GM18517 (cell line): ENCODE results near the gene NCK2.

Experiments used
- ATAC-seq: cut with Tn5 transposase; IDR thresholded peaks from one replicate; pipeline ENCODE4 v1.9.1; 2021; ENCODE audit warnings: mild to moderate bottlenecking, moderate library complexity; ENCODE audit not compliant: unreplicated experiment

NCK2 gene

DNA sequence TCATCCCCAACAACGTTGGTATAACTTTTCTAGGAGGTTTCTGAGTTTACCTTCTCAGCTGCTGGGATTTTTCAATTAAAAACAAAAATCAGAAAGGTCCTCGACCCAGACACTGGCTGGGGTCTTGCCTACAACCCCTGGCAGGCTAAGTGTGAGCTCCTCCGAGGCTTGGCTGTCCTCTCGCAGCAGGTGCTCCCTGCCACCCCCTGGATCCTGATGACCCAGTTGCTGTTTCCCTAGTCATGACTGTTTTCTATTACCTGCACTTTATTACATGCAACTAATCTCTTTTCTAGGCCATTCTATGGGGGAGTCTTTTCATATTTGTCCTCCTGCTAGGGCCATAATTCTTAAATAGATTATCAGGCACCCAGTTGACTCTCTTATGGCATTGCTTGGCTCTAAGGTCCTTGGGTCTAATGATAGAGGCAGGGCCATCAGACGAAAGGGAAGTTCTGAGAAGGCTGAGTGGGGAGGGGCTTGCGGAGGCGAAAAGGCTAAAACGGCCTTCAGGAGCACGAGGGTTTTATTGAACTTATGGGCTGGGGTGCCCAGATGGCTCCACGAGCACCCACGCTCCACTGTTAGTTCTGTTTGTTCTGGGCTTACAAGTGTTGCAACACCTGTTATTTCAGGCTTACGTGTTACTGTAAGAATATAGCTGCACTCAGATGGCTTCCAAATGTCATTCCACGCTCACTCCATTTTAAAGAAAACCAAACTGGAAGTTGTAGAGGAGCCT, 166.0 kb downstream of the NCK2 start:
- no peak for ATAC-seq

DNA sequence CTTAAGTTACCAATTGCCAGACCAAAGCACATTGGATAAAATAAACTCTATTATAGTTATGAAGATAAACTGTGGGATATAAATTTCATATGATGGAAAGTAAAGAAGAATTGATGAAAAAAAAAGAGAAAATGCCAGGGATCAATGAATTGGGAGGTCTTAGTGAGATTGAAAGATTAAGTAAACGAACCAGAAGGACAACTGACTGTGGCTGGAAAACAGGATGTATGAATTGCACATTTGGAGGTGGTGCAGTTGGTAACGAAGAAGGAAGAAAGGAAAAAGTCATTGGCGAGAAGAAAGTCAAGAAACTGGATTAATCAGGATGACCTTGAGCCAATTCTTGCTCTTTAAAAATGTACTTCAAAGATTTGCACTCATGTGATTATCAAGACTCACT, 166.7 kb downstream of the NCK2 start:
- no peak for ATAC-seq

DNA sequence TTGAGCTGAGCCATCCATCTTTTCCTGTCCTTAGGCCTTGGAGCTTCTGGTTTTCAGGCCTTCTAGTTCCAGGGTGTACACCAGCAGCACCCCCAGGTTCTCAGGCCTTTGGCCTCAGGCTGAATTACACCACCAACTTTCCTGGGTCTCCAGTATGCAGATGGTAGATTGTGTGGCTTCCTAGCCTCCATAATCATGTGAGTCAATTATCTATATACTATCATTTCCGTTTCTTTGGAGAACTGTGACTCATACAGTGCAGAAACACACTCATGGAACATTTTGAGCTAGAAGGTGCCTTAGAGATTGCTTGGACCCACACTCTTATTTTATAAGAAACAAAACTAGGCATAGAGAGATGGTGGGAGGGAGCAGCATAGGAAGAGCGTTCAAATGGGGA, 167.4 kb downstream of the NCK2 start:
- ATAC-seq = no peak

DNA sequence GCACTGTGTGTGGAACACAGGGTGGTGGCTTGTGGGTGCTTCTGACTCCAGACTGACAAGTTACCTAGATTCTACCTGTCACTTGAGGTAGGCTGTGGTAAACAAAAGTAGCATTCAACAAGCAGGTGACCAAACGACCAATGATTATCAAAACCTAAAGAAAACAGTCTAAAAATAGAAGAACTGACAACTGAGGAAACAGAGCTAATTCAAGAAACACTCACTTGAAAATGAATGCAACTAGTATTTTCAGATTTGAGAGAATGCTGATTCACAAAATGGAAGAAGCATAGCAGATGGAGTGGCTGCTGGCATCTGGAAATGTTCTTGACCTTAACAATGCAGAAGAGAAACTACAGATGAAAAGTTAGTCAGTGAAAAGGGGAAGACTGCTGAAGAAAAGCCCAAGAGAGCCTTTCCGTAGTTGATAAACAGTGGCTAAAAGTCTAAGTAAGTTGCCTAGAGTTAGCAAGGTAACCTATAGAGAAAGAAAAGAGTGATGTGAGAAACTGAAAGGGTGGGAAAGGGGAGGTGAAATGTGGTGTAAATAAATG, 170.4 kb downstream of the NCK2 start:
- peak; percentile 86 for ATAC-seq

DNA sequence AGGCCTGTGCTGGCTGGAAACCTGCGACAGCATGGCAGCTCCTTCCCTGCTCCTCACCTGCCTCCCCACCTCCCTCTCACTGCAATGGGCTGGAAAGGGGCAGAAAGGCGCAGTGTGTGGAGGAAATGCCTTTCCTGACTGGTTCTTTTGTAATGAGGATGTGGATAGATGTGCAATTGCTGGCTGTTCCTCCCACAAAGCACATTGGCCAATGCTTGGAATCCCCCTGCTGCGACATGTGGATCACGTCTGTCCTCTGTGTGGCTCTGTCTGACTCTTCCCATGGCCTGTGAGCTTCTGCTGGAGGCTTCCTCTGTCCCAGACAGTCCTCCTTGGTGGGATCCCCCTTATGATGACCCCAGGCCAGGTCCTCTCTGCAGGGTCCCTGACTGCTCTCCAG, 172.5 kb downstream of the NCK2 start:
- no peak for ATAC-seq

DNA sequence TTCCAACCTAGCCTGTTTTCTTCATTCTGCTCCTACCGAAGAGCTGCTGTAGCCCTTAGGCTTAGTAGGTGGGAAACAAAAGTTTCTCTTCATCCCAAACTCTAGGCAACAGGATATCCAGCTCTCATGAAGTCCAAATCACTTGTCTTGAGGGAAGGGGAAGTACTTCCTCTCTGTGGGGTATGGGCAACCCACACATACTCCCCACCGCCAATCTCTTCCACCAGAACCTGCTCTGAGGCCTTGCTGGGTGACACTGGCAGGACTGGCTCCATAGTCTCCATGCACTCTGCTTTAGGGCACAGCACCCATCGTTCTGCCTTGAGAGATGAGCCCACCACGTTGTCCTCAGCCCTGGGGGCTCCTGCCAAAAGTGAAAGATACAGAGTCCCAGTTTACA, 173.0 kb downstream of the NCK2 start:
- ATAC-seq = no peak

DNA sequence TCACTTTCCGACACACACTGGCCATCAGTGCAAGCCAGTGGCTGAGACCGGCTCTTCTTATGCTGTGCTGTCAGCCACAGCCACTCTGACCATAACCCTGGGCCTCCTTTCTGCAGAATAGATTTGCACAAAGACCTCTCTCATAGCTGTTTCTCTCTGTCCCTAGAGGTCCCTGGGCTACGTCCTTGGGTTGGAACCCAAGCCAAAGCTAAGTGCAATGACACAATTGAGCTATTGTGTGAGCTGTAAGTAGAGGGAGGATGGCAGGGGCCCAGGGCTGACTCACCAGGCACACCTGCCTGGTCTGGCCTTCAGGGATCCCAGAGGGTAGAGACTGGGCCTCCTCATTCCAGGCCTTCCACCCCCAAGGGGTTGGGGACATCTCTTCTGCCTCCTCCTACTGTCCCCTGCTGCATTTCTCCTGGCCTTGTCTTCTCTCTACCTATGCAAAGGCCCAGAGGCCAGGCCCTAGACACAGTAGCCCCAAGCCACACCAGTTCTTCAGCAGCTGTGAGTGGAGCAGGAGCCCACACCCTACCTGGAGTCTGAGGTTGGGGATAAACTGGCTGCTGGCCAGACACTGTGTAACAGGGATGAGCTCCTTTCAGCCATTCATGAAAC, 174.6 kb downstream of the NCK2 start:
- ATAC-seq = no peak

DNA sequence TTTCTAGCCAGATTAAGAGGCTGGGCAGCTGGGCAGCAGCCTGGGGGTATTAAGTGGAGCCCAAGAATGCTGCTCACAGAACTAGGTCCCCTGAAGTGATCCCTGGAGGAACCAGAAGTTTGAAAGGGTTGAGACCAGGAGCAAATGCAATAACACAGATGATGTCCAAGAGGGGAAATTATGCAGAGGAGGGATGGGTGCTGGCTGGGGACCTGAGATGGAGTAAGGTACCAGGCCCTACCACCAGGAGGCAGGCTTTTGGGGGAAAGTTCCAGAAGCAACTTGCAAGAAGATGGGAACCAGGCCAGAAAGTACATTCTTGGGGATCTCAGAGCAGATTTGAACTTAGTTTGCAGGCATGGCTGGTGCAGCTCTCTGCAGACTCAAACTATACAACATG, 175.1 kb downstream of the NCK2 start:
- ATAC-seq = no peak

DNA sequence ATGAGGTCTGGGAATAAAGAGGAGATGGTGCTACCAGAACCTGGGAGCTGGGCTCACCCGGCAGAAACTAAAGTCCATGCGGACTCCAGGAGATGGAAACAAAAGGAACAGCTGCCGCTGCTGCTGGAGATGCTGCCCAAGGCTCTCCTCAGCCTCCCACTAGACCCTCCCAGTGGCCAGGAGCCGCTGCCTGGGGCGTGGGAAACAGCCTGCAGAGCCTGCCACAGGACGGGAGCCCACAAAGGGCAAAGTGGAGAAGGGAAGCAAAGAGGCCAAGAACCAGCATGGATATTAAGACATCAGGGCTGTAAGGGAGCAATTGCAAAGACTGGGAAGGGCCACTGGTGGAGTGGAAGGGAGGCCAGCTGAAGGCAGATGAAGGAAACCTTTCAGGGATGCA, 179.6 kb downstream of the NCK2 start:
- ATAC-seq = no peak

DNA sequence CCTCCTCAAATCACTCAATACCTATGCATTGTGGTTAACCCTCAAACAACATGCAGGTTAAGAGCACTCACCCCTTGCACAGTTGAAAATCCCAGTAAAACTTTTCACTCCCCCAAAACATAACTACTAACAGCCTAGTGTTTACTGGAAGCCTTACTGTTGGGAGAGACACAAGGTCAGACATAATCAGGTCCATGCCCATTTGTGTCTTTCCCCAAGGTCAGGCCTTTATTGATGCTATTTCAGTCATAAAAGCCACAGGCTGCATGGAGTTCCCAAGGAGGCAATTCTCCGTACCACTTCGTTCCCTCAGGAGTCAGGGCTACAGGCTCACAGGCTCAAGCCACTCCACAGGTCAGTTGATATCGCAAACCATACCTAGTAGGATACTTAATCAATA, 180.2 kb downstream of the NCK2 start:
- no peak for ATAC-seq

DNA sequence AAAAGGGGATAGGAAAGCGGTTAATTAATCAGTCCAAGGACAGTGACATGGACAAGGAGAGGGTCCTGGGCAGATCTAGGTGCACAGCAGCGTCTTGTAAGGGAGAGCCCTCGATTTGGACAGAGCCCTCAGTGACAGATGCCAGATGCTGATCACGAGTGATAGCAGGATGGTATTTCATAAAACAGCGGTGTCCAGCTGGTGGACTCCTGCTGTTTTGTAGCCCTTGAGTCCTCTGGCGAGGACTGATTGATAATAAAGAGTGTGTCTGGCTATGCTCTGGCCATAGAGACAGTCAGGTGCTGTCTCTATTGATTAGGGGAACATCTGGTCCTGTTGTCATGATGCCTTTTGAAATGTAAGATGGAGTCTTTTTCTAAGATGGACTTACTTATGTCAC, 180.7 kb downstream of the NCK2 start:
- ATAC-seq = no peak

DNA sequence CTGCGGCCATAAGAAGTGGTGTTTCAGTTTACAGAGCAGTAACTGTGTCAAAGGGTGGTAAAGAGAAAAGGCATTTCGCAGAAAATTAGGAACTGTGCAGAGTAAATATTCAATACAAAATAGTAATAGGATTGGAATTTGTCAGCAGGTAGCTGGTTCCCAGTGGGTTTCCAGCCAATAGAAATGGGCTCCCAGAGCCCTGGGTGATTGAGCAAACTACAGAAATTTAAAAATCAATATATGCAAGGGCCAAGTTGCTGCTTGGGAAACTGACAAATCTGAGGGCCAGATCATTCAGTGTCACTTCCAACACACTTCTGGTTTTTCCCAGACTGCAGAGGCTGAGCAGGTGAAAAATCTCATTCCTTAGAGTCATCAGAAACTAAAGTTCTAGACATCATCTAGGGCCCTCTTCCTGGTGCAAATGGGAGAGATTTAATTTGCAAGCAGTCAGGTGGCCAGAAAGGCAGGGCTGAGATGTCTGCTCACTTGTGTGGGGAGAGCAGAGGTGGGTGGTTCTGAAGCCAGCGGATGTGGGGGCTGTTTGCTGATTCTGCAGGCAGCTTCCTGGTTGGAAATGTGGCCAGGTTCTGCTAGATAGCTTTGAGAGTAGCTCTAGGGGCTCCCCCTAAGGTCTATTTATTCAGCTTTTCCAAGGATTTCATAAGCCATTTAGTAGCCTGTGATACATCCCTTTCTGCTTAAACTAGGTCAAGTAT, 182.4 kb downstream of the NCK2 start:
- no peak for ATAC-seq

DNA sequence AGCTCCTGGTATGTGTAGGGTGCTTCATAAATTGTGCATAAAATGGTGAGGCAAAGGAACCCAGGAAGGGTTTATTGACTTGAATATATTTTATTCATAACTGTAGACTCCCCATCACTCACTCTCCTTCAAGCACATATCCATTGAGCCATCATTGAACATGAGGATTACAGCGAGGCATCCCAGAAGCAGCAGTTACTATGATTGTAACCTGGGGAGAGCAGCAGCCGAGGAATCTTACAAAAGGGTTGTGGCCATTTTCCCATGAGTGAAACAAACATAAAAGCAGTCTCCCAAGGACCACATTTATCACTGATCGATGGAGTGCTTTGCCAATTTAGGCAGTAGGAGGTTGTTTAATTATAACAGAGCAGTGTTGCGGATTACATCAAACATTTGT, 183.4 kb downstream of the NCK2 start:
- ATAC-seq = no peak

DNA sequence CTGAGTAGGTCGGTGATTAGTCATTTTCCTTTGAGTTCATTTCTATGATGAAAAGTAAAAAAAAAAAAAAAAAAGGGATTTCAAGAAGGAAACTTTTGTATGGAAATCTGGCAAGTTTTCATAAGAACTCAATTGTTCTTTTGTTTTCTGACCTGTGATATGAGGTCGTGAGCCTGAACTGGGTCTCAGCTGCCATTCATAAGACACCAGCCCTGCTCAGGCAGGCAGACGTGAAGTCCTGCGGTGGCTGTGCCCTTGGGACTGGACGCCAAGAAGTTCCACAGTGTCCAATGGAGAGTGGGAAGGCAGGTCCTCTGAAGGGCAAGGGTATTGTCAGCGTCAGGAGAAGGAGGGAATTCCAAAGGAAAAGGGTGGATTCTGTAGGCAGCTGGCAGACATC, 183.9 kb downstream of the NCK2 start:
- ATAC-seq = no peak

DNA sequence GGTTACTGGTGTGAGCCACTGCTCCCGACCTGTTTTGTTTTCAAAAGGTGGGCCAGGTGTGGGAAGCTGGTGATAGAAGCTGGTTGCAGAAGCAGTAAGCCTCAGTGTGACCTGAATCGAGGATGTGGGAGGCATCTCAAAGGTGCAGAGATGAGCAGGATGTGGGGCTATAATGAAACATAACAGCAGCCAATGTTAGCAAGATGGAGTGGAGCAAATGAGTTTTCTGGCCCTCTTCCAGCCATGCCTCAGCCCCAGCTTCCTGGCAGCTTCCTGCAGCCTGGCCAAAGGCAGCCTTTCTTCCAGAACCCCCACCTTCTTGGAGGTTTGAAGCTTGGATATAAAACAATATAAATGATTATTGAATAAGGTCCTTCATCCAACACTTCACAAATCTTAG, 184.8 kb downstream of the NCK2 start:
- ATAC-seq = no peak

DNA sequence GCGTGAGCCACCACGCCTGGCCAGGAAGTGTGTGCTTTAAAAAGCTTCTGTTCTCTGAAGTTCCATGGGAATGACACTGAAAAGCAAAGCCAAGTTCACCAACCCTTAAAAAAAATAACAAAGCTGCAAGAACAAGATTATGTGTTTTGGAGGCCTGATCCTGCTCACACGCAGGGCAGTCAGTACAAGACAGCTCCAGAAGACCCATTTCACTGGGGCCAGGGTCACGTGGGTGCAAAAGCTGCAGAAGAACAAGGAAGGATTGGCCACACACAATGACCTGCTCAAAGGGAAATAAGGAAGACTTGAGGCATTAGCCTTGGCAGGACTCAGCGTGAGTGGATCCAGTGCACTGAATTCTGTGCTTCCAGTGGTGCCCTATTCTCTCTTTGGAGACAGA, 187.9 kb downstream of the NCK2 start:
- no peak for ATAC-seq

DNA sequence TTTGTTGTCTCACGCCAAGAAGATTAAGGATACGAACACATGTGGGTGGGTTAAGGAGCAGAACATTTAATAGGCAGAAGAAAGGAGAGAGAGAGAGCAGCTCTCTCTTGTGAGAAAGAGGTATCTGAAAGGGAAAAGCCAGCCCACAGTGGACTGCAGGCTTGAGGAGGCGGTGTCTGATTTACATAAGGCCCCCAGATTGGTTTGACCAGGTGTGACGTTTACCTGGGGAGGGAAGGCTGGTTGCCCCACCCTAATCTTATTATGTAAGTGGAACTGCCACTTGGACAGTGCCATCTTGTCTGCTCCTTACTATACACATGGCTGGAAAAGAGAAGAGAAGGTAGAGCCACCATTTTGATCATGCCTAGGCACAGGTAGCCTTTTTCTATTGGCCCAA, 189.2 kb downstream of the NCK2 start:
- no peak for ATAC-seq

DNA sequence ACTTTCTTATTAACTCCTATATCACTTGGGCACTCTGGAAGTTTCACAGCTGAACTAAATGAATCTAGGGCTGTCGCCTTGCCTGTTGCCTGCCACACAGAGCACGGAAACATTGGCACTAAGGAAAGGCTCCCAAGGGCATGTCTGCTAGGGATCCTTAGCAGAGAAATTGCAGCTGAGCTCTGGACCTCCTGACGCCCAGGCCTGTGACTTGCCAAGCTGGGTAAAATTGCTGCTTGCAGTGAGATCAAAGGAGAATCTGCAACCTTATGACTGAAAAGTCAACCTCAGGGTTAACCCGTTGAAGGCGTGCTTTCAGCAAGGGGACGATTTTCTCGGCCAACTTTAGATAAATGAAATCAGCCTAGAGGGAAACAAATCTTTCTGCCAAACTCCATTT, 189.8 kb downstream of the NCK2 start:
- no peak for ATAC-seq

DNA sequence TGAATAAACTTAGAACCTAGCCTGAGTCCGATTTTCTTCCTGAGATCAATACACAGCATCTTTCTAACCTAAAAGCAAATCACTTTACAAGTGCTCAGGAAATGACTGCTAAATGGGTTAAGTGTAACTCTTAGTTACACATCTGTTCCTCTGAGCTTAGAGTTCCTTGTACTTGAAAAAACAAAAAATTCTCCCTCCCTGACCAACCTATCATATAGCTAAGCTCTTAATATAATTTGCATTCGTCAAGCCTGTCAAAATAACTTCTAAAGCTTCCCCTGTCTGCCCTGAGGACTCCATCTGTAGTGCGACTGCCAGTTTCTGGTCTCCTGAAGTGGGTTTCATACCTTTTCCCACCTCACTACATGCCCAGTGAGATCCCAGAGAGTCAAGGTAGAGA, 190.4 kb downstream of the NCK2 start:
- no peak for ATAC-seq

DNA sequence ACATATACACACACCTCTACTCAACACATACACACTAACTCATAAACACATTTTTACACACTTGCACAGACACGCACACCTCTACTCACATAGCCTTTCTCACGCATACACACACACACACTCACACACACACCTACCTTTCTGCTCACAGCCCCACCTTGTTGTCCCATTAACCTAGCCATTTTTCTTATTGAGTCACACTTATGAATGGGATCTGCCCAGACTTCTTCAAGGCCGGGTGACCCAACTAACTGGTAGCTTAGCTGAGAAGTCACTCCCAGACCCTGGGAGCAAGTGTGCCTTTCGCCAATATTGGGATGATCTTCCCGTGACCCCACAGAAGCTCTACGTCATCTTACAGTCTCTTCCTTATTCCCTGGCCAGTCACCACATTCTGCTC, 192.2 kb downstream of the NCK2 start:
- ATAC-seq = no peak

DNA sequence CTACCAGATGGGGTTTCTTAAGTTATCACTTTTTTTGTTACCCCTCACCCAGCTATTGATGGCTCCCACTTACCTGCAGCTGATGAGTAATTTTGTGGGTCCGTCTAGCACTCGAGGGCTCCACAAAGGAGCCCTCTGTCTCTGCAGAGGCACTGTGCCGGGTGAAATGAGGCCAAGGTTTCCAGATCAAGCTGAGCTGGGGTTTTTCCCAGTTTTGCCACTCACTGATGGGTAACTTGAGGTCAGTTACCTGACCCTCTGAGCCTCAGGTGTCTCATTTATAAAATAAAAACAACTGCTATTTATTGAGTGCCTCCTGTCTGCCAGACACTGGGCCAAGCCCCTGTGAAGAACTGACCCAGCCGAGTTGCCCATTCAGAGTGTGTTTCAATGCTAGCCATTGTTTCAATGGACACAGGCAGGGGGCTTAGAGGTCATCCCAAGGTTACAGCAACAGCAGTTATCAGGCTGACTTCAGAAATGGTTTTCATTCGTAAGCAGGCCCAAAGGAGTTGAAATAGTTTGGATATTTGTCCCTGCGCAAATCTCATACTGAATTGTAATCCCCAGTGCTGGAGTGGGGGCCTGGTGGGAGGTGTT, 192.9 kb downstream of the NCK2 start:
- no peak for ATAC-seq
